CD4-positive, alpha-beta T cell treated with Interferon alpha-2 for 1 hour (primary cell): ENCODE data around the gene HDAC7.

Source experiments
- DNase-seq, 2 donors: peaks; one replicate each; pipeline ENCODE4 v3.0.0-alpha.2; 2020 to 2022

The HDAC7 gene

DNA sequence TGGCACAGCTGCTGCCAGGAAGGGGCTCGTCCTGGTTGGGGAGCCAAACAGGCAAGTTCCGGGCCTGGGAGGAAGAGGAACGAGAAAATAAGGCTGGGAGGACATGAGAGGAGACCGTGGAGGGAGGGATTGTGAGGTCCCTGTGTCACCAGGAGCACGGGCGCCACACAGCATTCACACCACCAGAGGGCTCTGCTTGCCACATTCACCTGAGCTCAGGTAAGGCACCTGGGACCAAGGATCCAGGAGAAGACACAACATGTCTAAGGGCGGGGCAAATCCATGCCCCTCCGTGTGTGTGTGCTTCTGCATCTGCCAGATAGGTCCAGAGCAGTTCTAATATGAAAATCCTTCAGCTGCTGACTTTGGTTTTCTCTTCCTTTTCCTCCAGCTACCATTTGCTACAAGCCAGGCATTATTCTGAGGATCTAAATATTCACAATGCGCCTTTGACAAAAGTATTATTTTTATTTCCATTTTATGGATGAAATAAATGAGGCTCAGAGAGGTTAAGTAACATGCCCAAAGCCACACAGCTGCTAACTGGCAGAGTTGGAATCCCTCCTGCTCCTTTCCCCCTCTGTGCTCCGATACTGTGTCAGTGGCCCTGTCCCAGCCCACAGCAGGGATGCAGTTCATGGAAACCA, 75.6 kb downstream of the HDAC7 start:
- DNase-seq = peak; percentile 62 to 74

DNA sequence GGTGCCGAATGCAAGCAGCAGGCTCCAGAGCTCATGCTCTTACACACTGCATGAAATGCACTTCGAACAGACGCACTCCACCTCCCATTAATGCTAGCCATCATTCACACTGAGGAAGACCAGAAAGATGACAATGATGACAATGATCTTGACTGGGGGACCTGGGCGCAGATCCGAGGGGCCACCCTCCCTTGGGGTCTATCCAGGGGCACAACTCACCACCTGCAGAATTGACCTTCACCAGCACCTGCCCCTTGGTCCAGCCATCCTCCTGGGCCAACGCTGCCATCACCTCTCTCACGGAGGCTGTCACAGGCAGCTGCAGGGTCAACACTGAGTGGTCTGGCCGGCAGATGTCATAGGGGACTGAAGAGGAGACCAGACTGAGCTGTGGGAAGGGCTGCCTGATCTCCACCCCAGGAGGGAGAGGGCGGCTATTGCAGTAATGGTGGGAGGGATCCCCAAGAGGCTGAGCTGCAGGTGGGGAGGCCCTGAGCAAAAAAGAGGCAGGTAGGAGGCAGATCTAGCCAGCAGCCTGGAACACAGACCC, 76.3 kb downstream of the HDAC7 start:
- DNase-seq = no peak

DNA sequence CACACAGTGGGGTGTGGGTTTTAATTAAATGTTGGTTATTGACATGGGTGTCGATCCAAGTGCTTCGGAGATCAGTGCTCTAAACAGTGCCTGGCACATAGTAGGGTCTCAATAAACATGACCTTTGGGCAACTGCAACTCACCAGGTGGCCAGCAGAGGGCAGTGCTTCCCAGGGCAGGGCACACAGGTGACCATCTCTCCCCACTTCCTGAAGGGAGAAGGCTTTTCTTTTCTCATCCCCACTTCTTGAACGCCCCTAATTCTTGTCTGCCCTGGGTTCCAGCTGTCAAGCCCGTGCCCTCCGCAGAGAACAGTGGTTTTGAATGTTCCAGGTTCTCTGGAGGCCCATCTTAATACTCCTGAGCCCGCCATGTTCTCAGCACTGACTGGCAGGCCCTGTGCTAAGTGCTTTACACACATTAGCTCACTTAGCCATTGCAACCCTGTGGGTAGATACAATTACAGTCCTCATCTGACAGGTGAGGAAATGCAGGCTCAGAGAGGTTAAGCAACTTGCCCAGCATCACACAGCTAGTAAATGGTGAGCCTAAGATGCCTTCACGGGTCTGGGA, 77.4 kb downstream of the HDAC7 start:
- DNase-seq = peak; percentile 61 to 76

DNA sequence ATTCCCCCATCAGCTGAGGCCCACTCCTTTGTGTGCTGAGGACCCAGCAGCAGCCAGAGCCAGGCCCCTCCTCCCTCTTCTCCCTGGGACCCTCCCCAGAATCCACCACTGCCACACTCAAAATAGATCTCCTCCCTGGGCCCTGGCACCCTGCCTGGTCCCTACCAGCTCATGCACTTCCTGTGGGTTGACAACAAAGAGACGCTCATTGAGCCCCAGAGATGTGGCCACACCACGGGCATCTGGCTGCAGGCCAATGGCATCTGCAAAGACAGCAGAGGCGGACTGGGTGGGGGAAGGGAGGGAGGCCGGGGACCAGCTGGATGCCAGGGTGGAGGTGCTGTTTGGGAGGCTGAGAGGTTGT, 78.4 kb downstream of the HDAC7 start:
- DNase-seq = peak; percentile 67 to 81

DNA sequence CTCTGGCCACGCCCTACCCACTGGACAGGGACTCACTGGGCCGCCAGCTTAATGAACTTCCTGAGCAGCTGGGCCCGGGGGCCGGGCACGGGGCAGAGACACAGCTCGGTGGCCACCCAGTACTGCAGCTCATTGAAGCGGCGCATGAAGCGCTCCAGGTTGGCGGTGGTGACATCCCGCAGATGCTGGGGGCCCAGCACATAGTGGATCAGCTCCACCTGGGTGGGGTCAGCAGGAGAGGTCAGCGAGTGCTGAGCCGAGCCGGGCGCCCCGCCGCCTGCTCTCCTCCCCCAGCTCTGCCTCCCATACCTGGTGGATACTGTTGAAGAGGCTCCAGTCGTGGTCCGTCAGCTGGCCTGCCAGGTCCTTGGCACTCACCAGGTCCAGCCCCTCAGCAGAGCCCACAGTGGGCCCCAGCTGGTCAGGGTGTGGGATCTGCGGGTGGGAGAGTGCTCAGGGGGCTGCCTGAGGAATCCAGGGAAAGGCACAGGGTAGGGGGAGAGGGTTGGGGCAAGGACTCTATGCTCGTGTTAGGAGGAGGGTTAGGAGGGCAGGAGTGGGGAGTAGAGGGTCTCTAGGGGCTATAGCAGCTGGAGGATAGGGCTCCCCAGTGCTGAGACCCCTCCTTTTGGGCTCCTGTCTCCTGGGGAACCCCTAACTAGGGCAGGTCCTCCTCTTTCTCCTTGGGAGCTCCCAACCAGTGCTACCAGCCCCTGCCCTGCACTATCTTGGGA, 78.9 kb downstream of the HDAC7 start:
- no peak for DNase-seq

DNA sequence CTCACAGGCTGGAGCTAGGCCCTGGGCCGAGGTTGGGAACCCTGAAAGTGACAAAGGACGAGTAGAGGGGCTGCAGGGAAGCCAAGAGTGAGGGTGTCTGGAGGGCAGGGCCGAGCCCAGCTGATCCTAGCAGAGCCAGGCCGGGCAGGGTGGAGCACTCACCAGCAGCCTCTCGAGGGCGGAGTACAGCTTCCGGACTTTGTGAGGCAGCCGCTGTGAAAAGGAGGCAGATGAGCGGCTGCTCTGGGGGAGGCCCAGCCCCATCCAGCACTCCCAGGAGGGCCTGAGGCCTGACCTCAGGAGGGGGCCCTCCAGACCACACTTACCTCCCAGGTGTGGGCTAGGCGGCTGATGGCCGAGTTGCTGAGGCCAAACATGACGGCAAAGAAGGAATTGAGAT, 79.7 kb downstream of the HDAC7 start:
- DNase-seq = no peak

DNA sequence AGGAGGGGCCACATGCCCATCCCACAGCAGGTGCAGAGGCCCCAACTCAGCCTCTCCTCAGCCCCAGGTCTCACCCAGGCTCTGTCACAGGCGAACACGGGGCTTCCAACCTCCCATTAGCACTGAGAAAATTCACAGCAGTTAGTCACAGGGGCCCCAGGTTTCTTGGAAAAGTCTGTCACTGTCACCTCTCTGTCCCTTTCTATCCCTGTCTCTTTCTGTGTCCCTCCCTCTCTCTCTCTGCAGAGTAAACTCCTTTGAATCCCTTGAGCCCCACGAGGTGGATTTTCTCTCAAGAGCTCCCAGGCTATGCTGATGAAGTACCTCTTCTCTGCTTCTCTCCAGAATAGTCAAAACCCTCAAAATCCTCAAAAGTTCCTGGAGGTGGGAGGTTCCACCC, 80.4 kb downstream of the HDAC7 start:
- no peak for DNase-seq

DNA sequence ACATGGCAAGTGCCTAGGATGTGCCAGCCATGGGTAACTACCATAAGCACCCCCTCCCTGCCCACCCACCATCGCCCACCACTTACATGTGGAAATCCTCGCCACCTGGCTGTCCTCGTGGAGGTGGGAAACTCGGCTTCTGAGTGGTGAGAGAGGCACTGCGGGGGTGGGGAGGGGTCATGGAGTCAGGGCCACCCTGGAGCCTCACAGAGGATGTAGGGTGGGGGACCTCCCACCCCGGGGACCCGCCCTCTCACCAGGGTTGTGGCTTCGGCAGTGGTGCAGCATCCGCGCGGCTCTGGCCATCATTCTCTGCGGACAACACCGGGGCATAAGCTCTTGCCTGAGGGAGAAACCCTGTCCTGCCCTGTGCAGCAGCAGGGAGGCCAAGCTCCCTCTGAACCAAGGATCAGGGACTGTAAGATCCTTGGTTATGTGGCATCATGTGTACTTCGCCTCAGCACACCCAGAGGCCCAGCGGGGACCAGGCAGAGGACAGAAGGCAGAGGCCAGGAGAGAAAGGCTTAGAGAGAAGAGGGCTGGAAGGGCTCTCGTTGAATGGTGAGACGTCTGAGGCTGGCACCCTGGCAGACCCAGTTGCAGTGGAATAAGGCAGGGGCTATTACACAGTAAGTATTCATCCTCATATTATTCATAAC, 81.6 kb downstream of the HDAC7 start:
- DNase-seq = no peak

DNA sequence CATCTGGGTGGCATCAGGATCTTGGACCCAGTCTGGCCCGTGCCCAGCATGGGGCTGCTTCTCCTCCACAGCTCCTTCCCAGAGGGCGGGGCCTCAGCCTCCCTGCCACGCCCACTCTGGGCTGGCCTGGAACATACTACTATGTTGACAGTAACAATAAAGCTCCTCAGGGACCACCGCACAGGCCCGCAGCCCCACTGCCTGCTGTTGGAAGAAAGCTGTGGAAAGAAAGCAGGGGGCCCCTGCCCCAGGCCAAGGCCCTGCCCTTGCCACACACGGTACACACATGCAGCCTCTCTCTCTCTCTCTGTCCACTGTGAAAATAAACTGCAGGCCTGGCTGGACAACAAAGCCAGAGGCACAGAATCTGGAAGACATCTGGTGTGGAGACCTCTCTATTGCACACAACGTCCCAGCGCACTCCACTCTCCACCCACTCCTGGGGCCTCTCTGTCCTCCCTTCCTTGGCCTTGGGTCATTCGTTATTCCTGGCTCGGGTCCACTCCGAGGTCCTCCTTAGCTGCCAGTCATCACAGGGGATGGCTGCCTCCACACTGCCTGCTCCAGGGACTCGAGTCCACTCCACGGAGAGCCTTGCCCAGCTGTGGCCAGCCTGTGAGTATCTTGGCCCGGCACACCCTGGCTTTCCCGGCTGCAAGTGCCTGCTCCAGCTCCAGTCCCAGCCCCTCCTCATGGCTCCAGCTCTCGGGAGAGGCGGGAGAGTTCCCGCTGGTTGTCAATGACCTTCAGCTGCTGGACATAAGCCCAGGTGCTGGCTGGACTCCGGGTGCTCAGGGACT, 82.6 kb downstream of the HDAC7 start:
- DNase-seq = no peak

DNA sequence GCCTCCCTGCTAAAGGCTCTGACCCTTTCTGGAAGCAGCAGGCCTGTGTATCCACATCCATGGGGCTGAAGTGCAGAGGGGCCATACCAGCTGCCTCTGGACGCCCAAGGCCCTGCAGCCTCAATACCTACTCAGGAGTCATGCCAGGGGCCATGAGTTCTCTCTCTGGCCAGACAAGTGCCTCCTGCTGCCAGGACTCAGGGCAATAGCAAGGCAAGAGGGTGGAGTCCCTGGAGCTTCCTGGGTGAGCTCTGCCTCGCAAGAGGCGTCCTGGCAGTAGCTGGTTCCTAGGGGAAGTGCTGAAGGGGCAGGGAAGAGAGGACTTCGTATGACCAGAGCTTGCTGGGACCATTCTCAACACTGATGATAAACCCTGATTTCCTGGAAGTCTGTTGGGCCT, 83.5 kb downstream of the HDAC7 start:
- DNase-seq = no peak

DNA sequence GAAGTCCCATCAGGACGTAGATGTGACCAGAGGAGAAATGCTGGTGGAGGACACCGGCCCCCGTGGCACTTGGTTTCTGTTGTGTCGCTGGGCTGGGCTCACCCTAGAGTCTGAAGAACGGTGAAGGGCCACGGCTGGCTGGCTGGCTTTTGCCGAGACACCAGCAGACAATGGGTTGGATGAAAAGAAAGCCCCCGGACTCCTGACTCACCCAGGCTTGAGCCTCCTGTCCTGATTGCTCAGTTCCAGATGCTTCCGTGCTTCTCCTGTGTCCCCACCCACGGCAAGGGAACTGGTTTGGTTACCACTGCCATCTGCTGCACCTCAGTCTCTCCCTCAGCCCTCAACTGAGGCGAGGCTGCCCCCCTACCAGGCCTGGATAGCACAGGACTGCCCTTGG, 84.1 kb downstream of the HDAC7 start:
- DNase-seq = no peak

DNA sequence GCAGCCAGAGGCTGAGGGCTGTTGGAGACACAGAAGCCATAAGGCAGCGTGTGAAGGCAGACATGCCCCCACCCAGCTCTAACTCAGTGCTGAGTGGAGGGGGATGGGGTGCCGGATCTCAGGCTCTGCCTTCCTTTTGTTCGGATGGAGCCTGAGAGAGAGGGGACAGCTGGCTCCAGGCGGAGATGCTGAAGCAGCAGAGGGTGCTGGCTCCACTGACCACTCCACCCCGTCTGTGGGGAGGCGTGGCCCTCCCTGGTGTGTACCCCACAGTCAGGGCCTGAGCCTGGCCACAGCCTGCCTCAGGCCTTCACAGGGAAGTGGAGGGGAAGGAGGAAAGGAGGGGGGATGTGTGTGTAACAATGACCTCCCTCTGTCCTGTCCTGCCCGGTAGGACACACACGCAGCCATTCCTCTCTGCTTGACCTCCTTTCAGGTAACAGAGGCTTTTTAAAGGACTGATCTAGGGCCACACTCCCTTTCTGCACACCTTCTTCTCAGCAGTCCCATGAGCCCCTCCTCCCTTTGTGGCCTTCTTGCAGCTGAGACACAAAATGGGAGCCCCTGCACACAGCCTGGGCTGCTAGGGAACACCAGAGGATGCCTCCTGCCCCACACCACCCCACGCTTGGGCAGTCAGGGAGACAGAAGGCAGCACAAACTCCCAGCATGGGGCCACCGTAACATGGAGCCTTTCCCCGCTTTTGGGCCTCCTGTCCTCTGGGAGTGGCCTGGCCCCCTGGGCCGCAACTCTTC, 84.8 kb downstream of the HDAC7 start:
- no peak for DNase-seq

DNA sequence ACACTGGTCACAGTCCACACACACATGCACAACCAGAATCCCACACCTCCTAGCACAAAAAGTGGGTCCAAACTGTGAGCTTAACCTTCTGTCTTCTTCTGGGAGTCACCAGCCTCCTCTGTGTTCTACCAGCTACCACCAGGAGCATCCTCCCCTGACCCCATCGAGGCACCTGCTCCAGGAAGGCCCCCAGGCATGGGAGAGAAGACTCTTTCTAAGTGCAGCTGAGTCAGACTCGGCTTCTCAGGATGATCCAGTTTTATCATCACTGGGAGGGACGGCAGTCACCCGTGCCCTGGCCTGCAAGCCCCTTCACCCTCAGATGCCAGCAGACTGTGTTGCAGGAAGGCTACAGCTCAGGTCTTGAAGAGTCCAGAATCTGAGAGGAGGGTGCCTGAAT, 86.6 kb downstream of the HDAC7 start:
- no peak for DNase-seq
